Activated CD8-positive, alpha-beta memory T cell treated with anti-CD3 and anti-CD28 coated beads, Interleukin-2, amount 50 U/mL, for 4 hours (primary cell): ENCODE measurements around the gene PPP3CA.

Source experiments
- DNase-seq: peaks from one replicate; pipeline ENCODE4 v3.0.0-alpha.2; 2020

The PPP3CA gene

DNA sequence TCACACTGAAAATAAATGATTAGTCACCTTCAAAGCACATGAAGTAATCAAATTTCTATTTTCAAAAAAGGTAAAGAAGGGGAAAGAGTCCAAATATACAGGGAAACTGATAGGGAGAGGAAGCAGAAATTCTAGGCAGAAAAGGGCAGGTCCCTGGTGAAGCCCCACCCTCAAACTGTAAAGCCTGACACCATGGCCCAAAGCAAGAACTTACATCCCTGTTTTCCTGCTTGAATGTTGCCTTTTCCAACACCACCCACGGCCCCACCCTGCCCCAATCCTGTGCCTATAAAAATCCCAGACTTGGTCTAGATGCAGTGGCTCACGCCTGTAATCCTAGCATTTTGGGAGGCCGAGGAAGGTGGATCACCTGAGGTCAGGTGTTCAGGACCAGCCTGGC, 361.8 kb downstream of the PPP3CA start:
- DNase-seq: no peak

DNA sequence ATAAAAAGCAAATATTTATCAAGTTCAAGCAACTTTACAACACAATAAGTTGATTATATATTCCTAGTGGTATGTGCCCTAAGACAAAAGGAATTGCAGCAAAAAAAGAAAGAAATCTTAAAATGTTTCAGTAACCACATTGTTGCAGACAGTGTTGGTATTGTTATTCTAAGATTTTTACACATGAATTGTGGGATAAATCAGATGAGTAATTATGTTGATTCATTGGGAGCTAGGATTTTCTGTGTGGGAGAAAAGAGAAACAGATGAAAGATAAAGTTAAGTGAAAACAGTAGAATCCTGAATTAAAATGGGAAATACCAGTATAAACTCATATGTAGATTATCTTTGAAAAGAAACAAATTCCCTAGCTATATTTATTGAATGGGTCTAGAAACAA, 362.4 kb downstream of the PPP3CA start:
- DNase-seq: no peak

DNA sequence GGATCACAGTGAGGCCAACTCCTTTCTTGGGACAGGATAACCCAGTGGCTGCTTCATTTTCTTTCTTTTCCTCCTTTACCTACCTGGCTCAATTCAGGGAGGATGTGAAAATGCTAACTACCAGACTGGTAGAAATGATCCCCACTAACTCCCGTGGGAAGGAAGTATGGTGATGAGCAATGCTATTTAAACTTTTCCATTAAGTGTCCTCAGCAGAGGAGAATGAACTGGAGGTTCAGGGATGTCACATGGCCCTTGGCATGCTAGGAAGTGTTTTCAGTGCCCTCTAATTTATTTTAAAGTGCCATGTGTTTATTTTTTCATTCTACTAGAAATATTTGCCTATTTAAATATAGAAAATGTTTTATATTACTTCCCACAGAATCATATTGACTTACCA, 363.9 kb downstream of the PPP3CA start:
- no peak for DNase-seq

GRCh38 chr4:100982345-100982744, 365.0 kb downstream of the PPP3CA start:
- no peak for DNase-seq

DNA sequence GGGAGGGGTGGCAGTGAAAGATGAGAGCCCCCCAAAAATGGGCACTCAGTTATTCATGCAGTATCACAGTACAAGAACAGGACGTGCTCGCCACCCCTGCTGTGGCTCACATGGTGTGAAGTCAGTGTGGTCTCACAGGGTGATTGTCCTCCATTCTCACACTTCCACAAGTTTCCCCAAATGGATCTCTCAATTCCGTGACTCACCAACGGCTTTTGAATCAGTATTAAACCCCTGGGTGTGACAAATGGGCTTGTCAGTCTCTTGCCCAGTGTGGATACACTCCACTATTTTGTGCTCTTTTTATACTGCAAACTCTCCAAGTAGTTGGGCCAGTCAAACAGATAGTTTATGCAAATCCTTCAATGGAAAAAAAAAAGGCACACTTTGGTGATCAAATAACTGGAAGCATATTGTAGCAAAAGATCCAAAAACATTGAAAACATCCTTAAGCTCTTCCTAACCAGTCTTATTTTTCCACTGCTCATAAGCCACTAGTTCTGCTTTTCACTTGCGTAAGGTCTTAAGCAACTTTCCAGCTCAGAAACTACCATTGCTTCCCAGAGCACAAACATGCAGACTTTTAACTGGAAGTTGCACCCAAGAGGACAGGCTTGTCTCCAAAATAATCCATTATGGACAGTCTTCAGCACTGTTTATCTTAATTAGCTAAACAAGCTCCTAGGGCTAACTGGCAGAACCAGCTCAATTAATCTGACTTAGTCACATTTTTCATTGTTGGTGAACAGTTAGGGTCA, 365.7 kb downstream of the PPP3CA start:
- no peak for DNase-seq

DNA sequence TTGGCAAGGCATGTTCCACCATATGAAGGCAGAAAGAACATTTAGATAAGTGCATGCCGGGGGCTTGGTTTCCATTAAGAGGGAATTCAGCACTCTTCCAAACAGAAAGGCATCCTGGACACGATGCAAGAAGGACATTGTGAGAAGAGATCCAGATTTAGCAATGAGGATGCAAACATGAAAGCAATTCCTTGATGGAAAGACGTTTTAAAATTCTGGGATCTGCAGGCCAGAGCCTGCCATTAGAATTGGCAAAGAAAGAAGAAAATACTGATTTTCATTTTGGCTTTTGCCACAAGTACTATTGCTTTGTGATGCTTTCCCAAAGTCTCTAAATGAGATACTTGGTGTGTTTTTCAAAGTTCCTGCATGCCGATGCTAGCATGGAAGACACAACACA, 367.6 kb downstream of the PPP3CA start:
- DNase-seq: no peak

GRCh38 chr4:100977746-100978397, 369.5 kb downstream of the PPP3CA start:
- no peak for DNase-seq

DNA sequence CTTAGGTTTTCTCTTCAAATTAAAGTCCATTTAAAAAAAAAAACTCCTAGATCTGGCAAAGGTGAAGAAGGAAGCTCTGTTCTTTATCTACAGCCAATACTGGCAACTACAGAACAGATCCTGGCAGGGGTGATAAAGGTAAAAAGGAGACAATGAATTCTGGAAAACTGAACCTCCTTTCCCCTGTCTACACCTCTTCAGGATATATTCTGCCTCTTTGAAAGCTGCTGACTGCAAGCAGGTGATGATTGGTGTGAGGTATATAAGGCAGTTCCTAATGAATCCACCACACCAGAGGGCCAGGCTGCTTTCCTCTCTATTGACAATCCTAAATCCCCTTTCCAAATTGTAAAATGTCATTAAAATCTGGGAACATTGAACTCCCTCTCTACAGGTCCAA, 370.1 kb downstream of the PPP3CA start:
- DNase-seq: no peak
